Measurements from ENCODE around the gene TRIM68.
A peak's percentile ranks its signal among the peaks of the same experiment; 100 is the strongest.

Gene TRIM68

DNA sequence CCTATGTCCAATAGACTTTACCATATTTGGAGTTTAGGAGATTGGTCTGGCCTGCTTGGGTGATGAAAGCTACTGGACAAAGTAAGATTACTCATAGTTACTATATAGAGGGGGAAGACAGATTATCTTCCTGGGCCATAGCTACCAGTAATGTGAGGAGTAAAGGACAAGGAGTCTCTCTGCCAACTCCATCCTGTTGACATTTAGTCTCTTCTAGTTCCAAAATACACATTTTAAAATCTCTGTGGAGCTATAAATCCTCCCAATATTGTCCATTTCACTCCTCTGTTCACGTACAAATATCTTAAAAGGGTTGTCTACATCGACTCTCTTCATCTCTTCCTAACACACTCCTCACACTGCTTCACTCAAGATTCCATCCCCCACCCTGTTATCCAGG, 28.1 kb upstream of the TRIM68 start:
- no peak for DNase-seq (ENCODE audit: low read depth, low spot score)
- no peak overlapping the region for H3K4me3 ChIP-seq (ENCODE audit: low read depth, low read length)
- in situ Hi-C loops (cut with HindIII; ENCODE audit: low sequenced_read_pairs) = no loop called here
- no peak for TF ChIP-seq CTCF (IDR thresholded peaks at IDR 0.05; ENCODE audit: low read depth, low read length)

DNA sequence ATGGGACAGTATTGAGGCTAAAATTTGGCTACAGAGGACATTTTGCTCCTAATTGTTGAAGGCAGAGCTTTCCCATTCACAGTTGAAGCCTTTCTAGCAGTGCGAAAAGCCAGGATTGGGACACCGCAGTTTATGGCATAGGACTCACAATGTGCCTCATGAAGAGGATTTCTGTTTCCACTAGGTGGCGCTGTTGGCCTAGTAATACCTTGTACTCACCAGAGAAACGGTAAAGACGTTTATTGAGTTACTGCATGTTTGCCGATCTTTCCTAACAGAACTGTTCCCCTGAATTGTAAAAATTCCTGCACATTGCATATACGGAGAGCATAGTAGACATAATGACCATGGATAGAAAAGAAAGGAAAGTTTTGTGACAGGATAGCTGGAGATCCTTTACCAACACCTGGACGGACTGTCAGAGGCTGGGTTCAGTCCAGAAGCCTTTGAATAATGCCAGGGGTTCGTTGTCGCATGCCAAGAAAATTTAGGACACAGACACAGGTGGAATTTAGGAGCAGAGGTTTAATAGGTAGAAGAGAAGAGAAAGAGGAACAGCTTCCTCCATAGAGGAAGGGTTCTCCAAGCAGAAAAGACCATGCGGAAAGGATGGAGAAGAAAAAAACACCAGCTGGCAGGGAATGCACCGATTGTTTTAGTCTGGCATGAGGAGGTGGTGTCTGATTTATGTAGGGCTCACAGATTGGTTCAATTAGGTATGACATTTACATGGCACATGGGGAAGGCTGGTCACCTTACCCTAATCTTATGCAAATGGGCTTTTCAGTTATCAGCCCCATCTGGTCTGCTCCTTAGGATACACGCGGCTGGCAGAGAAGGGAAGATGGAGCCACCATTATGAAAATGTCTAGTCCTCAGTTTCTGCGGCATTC, 18.4 kb upstream of the TRIM68 start:
- in situ Hi-C loops (cut with HindIII; ENCODE audit: low sequenced_read_pairs) = no loop called here
- peak; percentile 66 for DNase-seq (ENCODE audit: low read depth, low spot score)
- TF ChIP-seq CTCF (IDR thresholded peaks at IDR 0.05; ENCODE audit: low read depth, low read length) = peak; percentile 57
- H3K4me3 ChIP-seq (ENCODE audit: low read depth, low read length) = no peak overlapping the region

DNA sequence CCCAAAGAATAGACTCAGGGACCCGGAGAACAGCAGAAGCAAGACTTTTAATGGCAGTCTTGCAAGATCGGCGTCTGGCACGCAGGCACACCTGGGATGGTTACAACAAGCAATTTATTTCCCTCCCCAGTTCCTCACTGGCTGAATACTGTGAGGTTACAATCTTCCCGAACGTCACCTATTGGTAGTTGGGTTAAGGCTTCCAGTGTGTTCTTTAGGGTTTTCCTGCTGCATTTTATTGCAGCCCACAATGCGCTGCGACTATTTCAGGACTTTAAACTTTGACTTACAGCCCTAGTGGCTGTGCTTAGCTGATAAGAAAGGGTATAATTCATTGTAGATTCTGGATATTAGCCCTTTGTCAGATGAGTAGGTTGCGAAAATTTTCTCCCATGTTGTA, 11.5 kb upstream of the TRIM68 start:
- in situ Hi-C loops (cut with HindIII; ENCODE audit: low sequenced_read_pairs) = no loop called here
- TF ChIP-seq CTCF (IDR thresholded peaks at IDR 0.05; ENCODE audit: low read depth, low read length) = no peak
- no peak overlapping the region for H3K4me3 ChIP-seq (ENCODE audit: low read depth, low read length)
- DNase-seq (ENCODE audit: low read depth, low spot score) = no peak

GRCh38 chr11:4615856-4616444, 7.9 kb upstream of the TRIM68 start:
- in situ Hi-C loops (cut with HindIII; ENCODE audit: low sequenced_read_pairs) = no loop called here
- TF ChIP-seq CTCF (IDR thresholded peaks at IDR 0.05; ENCODE audit: low read depth, low read length) = no peak
- H3K4me3 ChIP-seq (ENCODE audit: low read depth, low read length) = no peak overlapping the region
- no peak for DNase-seq (ENCODE audit: low read depth, low spot score)

GRCh38 chr11:4611986-4612385, 4.0 kb upstream of the TRIM68 start:
- in situ Hi-C loops (cut with HindIII; ENCODE audit: low sequenced_read_pairs) = no loop called here
- no peak for DNase-seq (ENCODE audit: low read depth, low spot score)
- H3K4me3 ChIP-seq (ENCODE audit: low read depth, low read length) = no peak overlapping the region
- no peak for TF ChIP-seq CTCF (IDR thresholded peaks at IDR 0.05; ENCODE audit: low read depth, low read length)

DNA sequence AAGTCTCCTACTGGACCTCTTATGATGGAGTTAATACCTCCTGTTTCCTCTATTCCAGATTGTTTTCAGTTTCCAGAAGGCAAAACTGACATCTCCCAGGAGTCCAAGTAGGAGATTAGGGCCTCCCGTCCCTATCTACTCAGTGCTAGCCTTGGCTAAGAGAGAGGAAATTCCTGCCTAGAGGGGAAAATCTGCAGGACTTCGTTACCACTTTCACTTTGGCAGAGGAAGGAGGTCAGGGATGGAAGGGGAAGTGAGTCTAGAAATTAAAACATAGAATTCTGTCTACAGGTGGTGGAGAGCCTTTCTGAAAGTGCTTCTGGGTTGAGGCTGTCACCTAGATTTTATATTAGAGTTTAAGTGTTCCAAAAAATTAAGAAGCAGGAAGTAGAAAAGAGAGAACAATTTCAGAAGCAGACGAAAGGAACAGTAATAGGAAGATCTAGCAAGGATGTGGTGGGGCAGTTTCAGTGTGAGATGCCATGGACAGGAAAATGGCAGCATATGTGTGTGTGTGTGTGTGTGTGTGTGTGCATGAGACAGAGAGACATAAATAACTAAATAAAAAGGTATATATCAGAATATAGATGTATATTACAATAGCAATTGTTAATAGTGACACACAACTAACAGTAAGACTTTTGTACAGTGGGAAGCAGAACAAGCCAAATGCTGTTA, 2.4 kb upstream of the TRIM68 start:
- in situ Hi-C loops (cut with HindIII; ENCODE audit: low sequenced_read_pairs) = no loop called here
- H3K4me3 ChIP-seq (ENCODE audit: low read depth, low read length) = no peak overlapping the region
- DNase-seq (ENCODE audit: low read depth, low spot score) = no peak
- no peak for TF ChIP-seq CTCF (IDR thresholded peaks at IDR 0.05; ENCODE audit: low read depth, low read length)

Data from astrocyte of the spinal cord (primary cell).